H1 (cell line): Measurements from ENCODE around the gene PEPD. TPM values are rescaled to one million over a fixed set of nuclear protein-coding genes. Genes with fewer than 3 reads are reported as not detected.
A peak's percentile ranks its signal among the peaks of the same experiment; 100 is the strongest.

Source experiments
- BCL11A ChIP-seq, 2 experiments: IDR thresholded peaks; one replicate each; pipeline ENCODE4 v1.6.1; 2011; ENCODE audit warnings: low read depth in 2 of 2, low read length in 2 of 2, mild to moderate bottlenecking in 2 of 2
- CHD1 ChIP-seq: IDR thresholded peaks from 2 replicates; pipeline ENCODE4 v1.6.1; 2012; ENCODE audit warnings: low read depth, low read length, improper control_type of control experiment
- CREB1 ChIP-seq: IDR thresholded peaks from 2 replicates; pipeline ENCODE4 v1.6.1; 2012; ENCODE audit warnings: inconsistent platforms
- EGR1 ChIP-seq: IDR thresholded peaks from 2 replicates; pipeline ENCODE4 v1.6.1; 2011; ENCODE audit warnings: low read depth, low read length, borderline replicate concordance
- FOSL1 ChIP-seq: IDR thresholded peaks from 2 replicates; pipeline ENCODE4 v1.6.1; 2011; ENCODE audit warnings: mild to moderate bottlenecking, low read depth, low read length, moderate library complexity; ENCODE audit not compliant: insufficient read depth
- GTF2F1 ChIP-seq: IDR thresholded peaks from 2 replicates; pipeline ENCODE4 v1.6.1; 2012; ENCODE audit warnings: low read depth, low read length, improper control_type of control experiment, borderline replicate concordance
- MAFK ChIP-seq: IDR thresholded peaks from 2 replicates; pipeline ENCODE4 v1.6.1; 2012; ENCODE audit warnings: low read depth, mild to moderate bottlenecking, improper control_type of control experiment, low read length
- NANOG ChIP-seq: IDR thresholded peaks from 2 replicates; pipeline ENCODE4 v1.6.1; 2011; ENCODE audit warnings: low read length, low read depth, mild to moderate bottlenecking, inconsistent platforms; ENCODE audit not compliant: insufficient read depth, poor library complexity, severe bottlenecking
- POLR2AphosphoS5 ChIP-seq: IDR thresholded peaks from 2 replicates; pipeline ENCODE4 v1.6.1; 2011; ENCODE audit warnings: low read depth, low read length
- RBBP5 ChIP-seq: IDR thresholded peaks from 2 replicates; pipeline ENCODE4 v1.7.1; 2012; ENCODE audit warnings: low read depth, mild to moderate bottlenecking, inconsistent platforms, low read length, moderate library complexity, borderline replicate concordance
- SP1 ChIP-seq: IDR thresholded peaks from 2 replicates; pipeline ENCODE4 v1.6.1; 2011; ENCODE audit warnings: low read depth, low read length
- SP4 ChIP-seq: IDR thresholded peaks from 2 replicates; pipeline ENCODE4 v1.6.1; 2012; ENCODE audit warnings: low read length, inconsistent platforms
- TBP ChIP-seq: IDR thresholded peaks from 2 replicates; pipeline ENCODE4 v1.6.1; 2011; ENCODE audit warnings: low read depth, low read length, improper control_type of control experiment
- USF2 ChIP-seq: IDR thresholded peaks from 2 replicates; pipeline ENCODE4 v1.6.1; 2011; ENCODE audit warnings: low read length, improper control_type of control experiment
- ZNF274 ChIP-seq: IDR thresholded peaks from 2 replicates; pipeline ENCODE4 v1.7.0; 2012; ENCODE audit warnings: low read length, borderline replicate concordance; ENCODE audit errors: extremely low read depth
- polyA plus RNA-seq, 7 experiments: library from polyadenylated mRNA; depleted of rRNA in 3 of 7; stranded (reverse) in 5 of 7; unstranded in 2 of 7; fragments of >200 nt in 5 of 7; fragments of 200-250 nt in 2 of 7; gene quantifications; 1 replicate in 5 of 7; 2 replicates in 1 of 7; 4 replicates in 1 of 7; pipeline versions ENCODE4 v1.2.1 to v1.2.3, GENCODE V29; 2011 to 2013; ENCODE audit warnings: missing spikeins in 2 of 7, mixed read lengths in 2 of 7
- total RNA-seq: library from RNA; stranded (reverse); fragmentation: NEBNext Ultra II Directional; extraction: Animal tissue kit (Norgen Biotek cat#: 25700); gene quantifications from 2 replicates; pipeline ENCODE4 v1.2.1, GENCODE V29; 2021
- TF ChIP-seq, protein P1 (sequence below): IDR thresholded peaks from 2 replicates; pipeline ENCODE4 v1.6.1; 2012; ENCODE audit warnings: low read length, inconsistent platforms
- TF ChIP-seq, protein P2 (sequence below): IDR thresholded peaks from 2 replicates; pipeline ENCODE4 v1.6.1; 2011; ENCODE audit warnings: low read depth, mild to moderate bottlenecking, low read length; ENCODE audit not compliant: insufficient read depth
- TF ChIP-seq, protein P3 (sequence below): IDR thresholded peaks from 2 replicates; pipeline ENCODE4 v1.6.1; 2012; ENCODE audit warnings: inconsistent platforms
- TF ChIP-seq, protein P4 (sequence below), 3 experiments: IDR thresholded peaks; 1 replicate in 2 of 3; 2 replicates in 1 of 3; pipeline versions ENCODE4 v1.5.1 to v1.6.1; 2011; ENCODE audit warnings: low read length in 3 of 3, mild to moderate bottlenecking in 3 of 3, inconsistent platforms in 2 of 3, low read depth in 1 of 3, moderate library complexity in 1 of 3; ENCODE audit not compliant: insufficient read depth in 1 of 3; ENCODE audit errors: control extremely low read depth in 1 of 3

Gene PEPD
- total and polyA plus RNA-seq, 2 of the 8 experiments (the other 6 are each of a cell fraction or from before 2014, with no cell fraction given): 84.1 to 178 TPM

GRCh38 chr19:33406521-33407139 lies 115.0 kb downstream of the PEPD start (continued):
- no peak for TF ChIP-seq NANOG
- TF ChIP-seq ZNF274: no peak
- no peak for TF ChIP-seq MAFK
- no peak for TF ChIP-seq EGR1
- TF ChIP-seq, protein P1, sequence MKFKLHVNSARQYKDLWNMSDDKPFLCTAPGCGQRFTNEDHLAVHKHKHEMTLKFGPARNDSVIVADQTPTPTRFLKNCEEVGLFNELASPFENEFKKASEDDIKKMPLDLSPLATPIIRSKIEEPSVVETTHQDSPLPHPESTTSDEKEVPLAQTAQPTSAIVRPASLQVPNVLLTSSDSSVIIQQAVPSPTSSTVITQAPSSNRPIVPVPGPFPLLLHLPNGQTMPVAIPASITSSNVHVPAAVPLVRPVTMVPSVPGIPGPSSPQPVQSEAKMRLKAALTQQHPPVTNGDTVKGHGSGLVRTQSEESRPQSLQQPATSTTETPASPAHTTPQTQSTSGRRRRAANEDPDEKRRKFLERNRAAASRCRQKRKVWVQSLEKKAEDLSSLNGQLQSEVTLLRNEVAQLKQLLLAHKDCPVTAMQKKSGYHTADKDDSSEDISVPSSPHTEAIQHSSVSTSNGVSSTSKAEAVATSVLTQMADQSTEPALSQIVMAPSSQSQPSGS: no peak
- TF ChIP-seq POLR2AphosphoS5: no peak
- TF ChIP-seq RBBP5: no peak
- no peak for TF ChIP-seq FOSL1
- TF ChIP-seq CREB1: 0 out of 2 replicates have a peak, but pooled peaks have one; percentile 25
- TF ChIP-seq, protein P2, sequence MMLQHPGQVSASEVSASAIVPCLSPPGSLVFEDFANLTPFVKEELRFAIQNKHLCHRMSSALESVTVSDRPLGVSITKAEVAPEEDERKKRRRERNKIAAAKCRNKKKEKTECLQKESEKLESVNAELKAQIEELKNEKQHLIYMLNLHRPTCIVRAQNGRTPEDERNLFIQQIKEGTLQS: no peak
- TF ChIP-seq TBP: no peak
- TF ChIP-seq SP4: no peak
- peak; percentile 47 for TF ChIP-seq USF2
- no peak for TF ChIP-seq CHD1
- TF ChIP-seq SP1: no peak
- TF ChIP-seq, protein P3, sequence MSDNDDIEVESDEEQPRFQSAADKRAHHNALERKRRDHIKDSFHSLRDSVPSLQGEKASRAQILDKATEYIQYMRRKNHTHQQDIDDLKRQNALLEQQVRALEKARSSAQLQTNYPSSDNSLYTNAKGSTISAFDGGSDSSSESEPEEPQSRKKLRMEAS: peak; percentile 77
- TF ChIP-seq GTF2F1: no peak
- no peak for TF ChIP-seq BCL11A (IDR thresholded peaks at IDR 0.05; ENCODE audit: low read depth in 2 of 2, low read length in 2 of 2)
- TF ChIP-seq, protein P4, sequence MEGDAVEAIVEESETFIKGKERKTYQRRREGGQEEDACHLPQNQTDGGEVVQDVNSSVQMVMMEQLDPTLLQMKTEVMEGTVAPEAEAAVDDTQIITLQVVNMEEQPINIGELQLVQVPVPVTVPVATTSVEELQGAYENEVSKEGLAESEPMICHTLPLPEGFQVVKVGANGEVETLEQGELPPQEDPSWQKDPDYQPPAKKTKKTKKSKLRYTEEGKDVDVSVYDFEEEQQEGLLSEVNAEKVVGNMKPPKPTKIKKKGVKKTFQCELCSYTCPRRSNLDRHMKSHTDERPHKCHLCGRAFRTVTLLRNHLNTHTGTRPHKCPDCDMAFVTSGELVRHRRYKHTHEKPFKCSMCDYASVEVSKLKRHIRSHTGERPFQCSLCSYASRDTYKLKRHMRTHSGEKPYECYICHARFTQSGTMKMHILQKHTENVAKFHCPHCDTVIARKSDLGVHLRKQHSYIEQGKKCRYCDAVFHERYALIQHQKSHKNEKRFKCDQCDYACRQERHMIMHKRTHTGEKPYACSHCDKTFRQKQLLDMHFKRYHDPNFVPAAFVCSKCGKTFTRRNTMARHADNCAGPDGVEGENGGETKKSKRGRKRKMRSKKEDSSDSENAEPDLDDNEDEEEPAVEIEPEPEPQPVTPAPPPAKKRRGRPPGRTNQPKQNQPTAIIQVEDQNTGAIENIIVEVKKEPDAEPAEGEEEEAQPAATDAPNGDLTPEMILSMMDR (IDR thresholded peaks at IDR 0.05; ENCODE audit: control extremely low read depth in 1 of 3, insufficient read depth in 1 of 3, low read depth in 1 of 3, low read length in 3 of 3): peak; percentile 93 to 99 (median 95)
